ENCODE results near the gene MYL1.

DNA sequence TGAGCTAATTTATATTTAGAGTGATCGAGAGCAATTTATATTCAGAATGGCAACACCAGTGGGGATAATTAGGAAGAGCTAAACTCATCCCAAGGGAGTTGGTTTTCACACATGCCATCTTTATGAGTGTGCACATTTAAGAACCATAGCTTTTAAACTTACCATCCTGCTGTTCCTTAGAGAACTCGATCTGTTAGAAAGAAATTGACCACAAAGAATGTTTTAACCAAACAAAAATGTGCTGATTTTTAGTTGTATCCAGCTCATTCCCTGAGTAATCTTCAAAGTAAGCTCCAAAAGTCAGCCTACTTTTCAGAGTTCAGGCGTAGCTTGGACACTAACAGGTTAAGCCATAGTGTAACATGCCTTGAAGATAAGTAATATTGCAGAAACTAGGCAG lies 12.6 kb downstream of the MYL1 start:
- TF ChIP-seq, protein P1, sequence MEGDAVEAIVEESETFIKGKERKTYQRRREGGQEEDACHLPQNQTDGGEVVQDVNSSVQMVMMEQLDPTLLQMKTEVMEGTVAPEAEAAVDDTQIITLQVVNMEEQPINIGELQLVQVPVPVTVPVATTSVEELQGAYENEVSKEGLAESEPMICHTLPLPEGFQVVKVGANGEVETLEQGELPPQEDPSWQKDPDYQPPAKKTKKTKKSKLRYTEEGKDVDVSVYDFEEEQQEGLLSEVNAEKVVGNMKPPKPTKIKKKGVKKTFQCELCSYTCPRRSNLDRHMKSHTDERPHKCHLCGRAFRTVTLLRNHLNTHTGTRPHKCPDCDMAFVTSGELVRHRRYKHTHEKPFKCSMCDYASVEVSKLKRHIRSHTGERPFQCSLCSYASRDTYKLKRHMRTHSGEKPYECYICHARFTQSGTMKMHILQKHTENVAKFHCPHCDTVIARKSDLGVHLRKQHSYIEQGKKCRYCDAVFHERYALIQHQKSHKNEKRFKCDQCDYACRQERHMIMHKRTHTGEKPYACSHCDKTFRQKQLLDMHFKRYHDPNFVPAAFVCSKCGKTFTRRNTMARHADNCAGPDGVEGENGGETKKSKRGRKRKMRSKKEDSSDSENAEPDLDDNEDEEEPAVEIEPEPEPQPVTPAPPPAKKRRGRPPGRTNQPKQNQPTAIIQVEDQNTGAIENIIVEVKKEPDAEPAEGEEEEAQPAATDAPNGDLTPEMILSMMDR (IDR thresholded peaks at IDR 0.05 in 2 of 3, conservative IDR thresholded peaks at IDR 0.05 in 1 of 3; ENCODE audit: borderline replicate concordance in 1 of 3, insufficient read depth in 1 of 3, low read depth in 2 of 3, low read length in 2 of 3): no peak
- no peak for TF ChIP-seq CEBPB (IDR thresholded peaks at IDR 0.05; ENCODE audit: low read depth)

Measured in HCT116 (cell line).